ENCODE measurements around the gene ZNF836. TPM values are rescaled to one million over a fixed set of nuclear protein-coding genes. Genes with fewer than 3 reads are reported as not detected.
"Not testable (repeated sequence)": the region's sequence is repeated elsewhere in the genome, so short reads cannot be mapped to it uniquely, and the experiment has no call there.

ZNF836 gene
- polyA plus RNA-seq, 1 donor from 2014 or later = 24.5 TPM

DNA sequence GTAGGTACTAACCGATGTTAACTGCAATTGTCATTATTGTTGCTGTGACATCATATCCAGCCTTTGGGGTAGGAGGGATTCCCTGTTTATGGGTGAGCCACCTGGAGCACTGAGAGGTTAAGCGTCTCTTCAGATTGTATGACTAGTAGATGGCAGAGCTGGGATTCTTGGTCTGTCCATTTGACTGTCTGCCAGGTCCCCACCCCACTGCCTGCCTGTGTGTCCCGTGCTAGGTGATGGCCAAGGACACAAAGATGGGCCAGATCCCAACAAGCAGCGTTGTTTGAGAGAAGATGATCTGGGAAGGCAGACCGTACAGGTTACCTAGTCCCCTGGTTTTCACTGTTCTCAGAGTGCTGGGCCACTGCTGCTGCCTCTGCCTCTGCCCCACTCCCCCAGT is 35.1 kb upstream of the ZNF836 start:
- Histone ChIP-seq H3K79me2 (replicated peaks; ENCODE audit: insufficient read depth, low read length) (peaks cover 24% of the 10 kb centered on the region), H3K4me3 (ENCODE audit: low read length) (no peak overlapping the region), H3F3A (ENCODE audit: insufficient read depth, low read length, poor library complexity, severe bottlenecking) (no peaks in the 10 kb centered on the region), H3K9ac (ENCODE audit: low read length) (no peak overlapping the region), H2AFZ (ENCODE audit: low read depth, low read length) (no peak overlapping the region), H3K9me2 (ENCODE audit: insufficient read depth, low read length) (no peaks in the 10 kb centered on the region), H3K9me3 (ENCODE audit: low read length) (no peaks in the 10 kb centered on the region), H3K36me3 (ENCODE audit: insufficient read depth, low read length) (peaks cover 22% of the 10 kb centered on the region), H3K4me2 (ENCODE audit: low read length) (no peak overlapping the region), H3K27ac (ENCODE audit: low read length) (no peak overlapping the region), H3K27me3 (ENCODE audit: insufficient read depth, low read depth, low read length) (no peaks in the 10 kb centered on the region), H4K20me1 (ENCODE audit: insufficient read depth) (peaks cover 5% of the 10 kb centered on the region)
- TF ChIP-seq EZH2 (IDR thresholded peaks at IDR 0.05; ENCODE audit: borderline replicate concordance, insufficient read depth, low read length, poor library complexity, severe bottlenecking) = no peak
- TF ChIP-seq, protein P1, sequence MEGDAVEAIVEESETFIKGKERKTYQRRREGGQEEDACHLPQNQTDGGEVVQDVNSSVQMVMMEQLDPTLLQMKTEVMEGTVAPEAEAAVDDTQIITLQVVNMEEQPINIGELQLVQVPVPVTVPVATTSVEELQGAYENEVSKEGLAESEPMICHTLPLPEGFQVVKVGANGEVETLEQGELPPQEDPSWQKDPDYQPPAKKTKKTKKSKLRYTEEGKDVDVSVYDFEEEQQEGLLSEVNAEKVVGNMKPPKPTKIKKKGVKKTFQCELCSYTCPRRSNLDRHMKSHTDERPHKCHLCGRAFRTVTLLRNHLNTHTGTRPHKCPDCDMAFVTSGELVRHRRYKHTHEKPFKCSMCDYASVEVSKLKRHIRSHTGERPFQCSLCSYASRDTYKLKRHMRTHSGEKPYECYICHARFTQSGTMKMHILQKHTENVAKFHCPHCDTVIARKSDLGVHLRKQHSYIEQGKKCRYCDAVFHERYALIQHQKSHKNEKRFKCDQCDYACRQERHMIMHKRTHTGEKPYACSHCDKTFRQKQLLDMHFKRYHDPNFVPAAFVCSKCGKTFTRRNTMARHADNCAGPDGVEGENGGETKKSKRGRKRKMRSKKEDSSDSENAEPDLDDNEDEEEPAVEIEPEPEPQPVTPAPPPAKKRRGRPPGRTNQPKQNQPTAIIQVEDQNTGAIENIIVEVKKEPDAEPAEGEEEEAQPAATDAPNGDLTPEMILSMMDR (IDR thresholded peaks at IDR 0.05; ENCODE audit: poor library complexity, severe bottlenecking) = no peak
- no peak for TF ChIP-seq TAF1 (IDR thresholded peaks at IDR 0.05; ENCODE audit: low read depth)
- no peak for TF ChIP-seq EP300 (conservative IDR thresholded peaks at IDR 0.05; ENCODE audit: poor library complexity, severe bottlenecking)
- TF ChIP-seq, protein P2, sequence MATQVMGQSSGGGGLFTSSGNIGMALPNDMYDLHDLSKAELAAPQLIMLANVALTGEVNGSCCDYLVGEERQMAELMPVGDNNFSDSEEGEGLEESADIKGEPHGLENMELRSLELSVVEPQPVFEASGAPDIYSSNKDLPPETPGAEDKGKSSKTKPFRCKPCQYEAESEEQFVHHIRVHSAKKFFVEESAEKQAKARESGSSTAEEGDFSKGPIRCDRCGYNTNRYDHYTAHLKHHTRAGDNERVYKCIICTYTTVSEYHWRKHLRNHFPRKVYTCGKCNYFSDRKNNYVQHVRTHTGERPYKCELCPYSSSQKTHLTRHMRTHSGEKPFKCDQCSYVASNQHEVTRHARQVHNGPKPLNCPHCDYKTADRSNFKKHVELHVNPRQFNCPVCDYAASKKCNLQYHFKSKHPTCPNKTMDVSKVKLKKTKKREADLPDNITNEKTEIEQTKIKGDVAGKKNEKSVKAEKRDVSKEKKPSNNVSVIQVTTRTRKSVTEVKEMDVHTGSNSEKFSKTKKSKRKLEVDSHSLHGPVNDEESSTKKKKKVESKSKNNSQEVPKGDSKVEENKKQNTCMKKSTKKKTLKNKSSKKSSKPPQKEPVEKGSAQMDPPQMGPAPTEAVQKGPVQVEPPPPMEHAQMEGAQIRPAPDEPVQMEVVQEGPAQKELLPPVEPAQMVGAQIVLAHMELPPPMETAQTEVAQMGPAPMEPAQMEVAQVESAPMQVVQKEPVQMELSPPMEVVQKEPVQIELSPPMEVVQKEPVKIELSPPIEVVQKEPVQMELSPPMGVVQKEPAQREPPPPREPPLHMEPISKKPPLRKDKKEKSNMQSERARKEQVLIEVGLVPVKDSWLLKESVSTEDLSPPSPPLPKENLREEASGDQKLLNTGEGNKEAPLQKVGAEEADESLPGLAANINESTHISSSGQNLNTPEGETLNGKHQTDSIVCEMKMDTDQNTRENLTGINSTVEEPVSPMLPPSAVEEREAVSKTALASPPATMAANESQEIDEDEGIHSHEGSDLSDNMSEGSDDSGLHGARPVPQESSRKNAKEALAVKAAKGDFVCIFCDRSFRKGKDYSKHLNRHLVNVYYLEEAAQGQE (IDR thresholded peaks at IDR 0.05; ENCODE audit: borderline replicate concordance) = no peak
- TF ChIP-seq SMC3 (conservative IDR thresholded peaks at IDR 0.05; ENCODE audit: poor library complexity) = no peak
- no peak for TF ChIP-seq MXI1 (conservative IDR thresholded peaks at IDR 0.05; ENCODE audit: poor library complexity, severe bottlenecking)
- no peak for TF ChIP-seq POLR2AphosphoS5 (IDR thresholded peaks at IDR 0.05)
- TF ChIP-seq RAD21 (conservative IDR thresholded peaks at IDR 0.05) = no peak

DNA sequence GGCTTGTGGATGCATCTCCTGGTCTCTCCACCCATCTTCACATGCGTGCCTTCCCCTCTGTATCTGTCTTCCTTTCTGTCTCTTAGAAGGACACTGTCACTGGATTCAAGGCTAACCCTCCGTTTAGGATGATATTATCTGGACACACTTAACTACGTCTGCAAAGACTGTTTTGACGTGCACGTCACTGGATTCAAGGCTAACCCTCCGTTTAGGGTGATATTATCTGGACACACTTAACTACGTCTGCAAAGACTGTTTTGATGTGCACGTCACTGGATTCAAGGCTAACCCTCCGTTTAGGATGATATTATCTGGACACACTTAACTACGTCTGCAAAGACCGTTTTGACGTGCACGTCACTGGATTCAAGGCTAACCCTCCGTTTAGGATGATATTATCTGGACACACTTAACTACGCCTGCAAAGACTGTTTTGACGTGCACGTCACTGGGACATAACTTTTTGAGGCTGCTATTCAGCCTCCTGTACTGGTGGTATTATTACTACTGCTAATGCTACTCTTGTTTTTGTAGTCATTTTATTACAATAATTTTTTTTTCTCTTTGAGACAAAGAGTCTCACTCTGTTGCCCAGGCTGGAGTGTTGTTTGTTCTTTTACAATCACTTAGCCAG is 29.5 kb upstream of the ZNF836 start:
- H3K27ac ChIP-seq (ENCODE audit: low read length); H3K4me2 ChIP-seq (ENCODE audit: low read length); H3F3A ChIP-seq (ENCODE audit: insufficient read depth, low read length, poor library complexity, severe bottlenecking); H3K9me2 ChIP-seq (ENCODE audit: insufficient read depth, low read length); H2AFZ ChIP-seq (ENCODE audit: low read depth, low read length); H3K4me3 ChIP-seq (ENCODE audit: low read length); H3K9ac ChIP-seq (ENCODE audit: low read length); H3K9me3 ChIP-seq (ENCODE audit: low read length); H4K20me1 ChIP-seq (ENCODE audit: insufficient read depth); H3K27me3 ChIP-seq (ENCODE audit: insufficient read depth, low read depth, low read length): not testable (repeated sequence)
- Histone ChIP-seq H3K79me2 (replicated peaks; ENCODE audit: insufficient read depth, low read length) (peaks cover 38% of the 10 kb centered on the region), H3K36me3 (ENCODE audit: insufficient read depth, low read length) (peaks cover 10% of the 10 kb centered on the region)
